Measurements from ENCODE around the gene SELENOS.
"Not testable (repeated sequence)": the region's sequence is repeated elsewhere in the genome, so short reads cannot be mapped to it uniquely, and the experiment has no call there.

Gene SELENOS

DNA sequence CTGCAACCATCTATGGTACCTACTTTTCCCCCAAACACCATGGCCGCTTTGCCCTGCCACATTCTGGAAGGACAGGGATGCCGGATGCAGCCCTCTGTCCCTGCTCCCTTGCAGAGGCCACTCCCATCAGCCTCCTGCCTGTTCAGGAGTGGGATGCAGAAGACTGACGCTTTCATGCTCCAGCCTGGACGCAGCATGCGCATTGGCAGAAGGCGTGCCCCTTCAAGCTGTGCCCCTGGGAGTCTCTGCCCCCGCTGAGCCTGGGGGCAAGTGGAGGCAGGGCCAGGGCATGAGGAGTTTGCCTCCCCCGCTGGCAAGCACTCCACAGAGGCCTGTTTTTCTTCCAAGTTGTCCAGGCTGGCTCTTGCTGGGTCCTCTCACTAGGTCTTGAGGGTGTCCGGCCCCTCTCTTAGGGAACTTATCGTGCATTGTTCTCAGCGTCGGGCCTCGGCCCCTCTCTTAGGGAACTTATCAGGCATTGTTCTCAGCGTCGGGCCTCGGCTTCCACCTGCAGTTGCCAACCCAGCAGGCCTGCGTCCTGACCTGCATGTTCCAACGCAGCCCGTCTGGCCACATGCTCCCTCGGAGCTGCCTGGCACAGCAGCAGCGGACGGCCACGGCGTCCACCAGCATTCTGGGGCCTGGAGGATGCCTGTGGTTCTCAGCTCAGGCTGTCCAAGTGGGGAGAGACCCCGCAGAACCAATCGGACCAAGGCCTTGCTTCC lies 32.3 kb upstream of the SELENOS start:
- no peak for DNase-seq

DNA sequence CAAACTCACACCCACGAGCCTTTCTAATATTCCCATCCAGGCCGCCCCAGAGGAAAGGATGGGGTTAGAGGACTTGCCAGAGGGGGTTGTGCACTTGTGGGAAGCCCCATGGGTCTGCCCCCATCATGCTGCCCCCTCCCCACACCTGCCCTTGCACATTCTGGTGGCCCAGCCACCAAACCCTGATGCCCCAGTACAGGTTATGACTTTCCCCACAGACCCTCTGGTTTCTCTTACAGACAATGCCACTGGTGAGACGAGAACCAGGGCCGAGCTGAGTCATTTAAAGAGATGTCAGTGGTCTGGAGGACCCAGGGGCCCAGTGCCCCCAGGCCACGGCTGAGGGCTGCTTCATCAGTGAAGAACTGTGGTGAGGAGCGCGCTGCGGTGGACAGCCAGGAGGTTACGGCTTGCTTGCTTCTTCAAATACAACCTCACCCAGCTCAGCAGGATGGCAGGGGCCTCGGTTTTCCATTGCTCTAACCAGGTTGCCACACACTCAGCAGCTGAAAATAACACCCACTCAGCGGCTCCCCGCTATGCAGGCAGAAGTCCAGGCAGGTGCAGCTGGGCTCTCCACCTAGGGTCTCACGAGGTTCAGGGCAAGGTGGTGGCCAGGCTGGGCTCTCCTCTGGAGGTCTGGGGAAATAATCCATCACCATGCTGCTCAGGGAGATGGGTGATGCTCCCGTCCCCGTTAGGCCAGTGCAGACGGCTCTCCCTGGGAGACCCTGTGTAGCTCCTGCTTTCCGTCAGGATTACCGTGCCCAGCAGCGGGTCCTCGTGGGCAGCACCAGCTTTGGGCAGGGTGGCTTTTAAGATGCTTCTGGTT lies 31.5 kb upstream of the SELENOS start:
- DNase-seq, result no peak

DNA sequence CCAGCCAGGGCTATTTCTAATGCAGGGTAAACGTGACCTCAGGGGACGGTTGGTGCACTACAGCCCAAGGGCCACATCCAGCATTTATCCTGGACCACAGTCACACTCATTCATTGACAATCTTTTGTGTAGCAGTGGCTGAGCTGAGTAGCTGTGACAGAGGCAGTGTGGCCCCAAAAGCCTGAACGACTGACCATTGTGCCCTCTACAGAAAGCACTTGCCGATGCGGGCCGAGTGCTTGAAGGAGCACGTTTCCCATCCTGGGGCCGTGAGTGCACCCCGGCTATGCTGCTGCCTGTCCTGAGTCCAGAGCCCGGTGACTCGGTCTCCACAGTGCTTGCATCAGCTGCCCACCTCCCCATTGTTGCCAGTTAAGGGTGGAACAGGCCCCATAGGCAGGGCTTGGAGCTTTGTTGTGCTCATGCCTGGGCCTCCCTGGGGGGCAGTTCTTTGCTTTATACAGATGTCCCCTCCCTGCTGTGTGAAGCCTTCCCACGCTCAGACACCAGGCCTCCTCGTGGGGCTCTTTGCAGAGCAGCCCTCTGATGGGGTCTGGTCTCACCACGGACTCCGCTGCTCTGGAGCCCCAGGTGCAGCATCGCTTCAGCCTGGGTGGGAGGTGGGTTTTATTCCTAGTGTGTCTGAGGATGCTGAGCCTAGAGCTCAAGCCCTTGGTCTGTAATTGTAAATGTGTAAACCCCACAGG lies 30.8 kb upstream of the SELENOS start:
- DNase-seq, result no peak

DNA sequence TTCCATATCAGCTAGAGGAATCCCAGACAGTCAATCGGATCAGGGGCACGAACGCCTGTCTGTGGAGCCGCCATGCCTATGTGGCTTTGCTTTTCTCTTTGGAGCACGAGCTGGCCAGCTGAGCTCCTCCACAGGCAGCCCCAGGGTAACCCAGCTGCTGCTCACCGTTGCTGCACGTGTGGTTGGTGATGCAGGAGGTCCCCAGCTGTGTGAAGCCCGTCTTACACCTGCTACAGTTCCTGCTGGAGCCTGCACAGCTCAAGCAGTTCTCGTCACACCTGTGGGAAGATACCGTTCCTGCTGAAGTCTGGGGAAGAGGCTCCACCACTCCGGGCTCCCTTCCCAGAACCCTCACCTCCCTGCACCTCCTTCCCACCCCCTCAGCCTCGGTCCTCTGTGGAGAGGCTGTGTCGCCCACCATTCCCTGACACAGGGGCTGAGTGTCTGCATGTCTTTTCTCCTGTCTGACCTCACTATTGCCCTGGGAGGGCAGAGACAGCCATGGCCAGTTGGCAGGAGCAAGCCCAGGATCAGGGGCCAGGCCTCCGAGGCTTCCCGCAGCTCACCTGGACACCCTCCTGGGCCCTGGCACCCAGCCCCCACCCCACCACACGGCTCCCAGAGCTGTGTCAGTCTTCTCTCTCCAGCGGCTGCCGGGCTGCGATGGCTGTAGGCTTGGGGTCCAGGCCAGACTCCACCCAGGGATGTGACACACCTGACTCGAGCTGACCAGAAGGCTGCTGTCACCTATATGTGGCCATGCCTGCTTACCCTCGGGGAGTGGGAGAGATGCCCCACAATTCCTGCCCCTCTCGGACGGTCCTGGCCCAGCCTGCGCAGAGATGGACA lies 30.0 kb upstream of the SELENOS start:
- no peak for DNase-seq

DNA sequence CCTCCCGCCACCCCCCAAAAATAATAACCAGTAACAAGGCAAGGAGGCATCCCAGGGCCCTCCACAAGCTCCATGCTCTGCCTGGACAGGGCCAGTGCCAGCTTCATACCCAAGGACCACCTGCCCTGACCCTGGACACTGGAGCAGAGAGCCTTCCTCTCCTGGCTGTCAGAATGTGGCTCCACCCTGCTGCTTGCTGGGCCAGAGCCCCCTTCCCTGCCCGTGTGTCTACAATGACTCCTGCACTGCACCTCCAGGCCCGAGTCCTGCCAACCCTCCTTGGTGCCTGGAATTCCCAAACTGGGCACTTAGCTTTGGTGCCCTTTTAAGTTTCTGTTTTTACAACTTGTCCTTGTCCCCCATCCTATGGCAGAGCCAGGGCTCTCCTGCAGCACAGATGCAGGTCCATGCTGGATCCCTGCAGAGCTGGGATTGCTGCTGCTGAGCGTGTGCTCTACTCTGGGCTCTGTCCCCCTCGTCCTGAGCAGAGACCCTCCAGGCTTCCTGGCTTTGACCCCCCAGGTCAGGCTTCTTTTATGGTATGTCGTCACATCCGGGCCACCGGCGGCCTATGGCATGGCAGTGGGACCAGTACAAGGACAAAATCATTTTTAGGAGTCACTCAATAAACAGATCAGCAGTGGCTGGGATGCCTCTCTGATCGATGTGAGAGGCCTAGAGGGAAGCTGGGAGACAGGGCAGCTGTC lies 29.2 kb upstream of the SELENOS start:
- no peak for DNase-seq

DNA sequence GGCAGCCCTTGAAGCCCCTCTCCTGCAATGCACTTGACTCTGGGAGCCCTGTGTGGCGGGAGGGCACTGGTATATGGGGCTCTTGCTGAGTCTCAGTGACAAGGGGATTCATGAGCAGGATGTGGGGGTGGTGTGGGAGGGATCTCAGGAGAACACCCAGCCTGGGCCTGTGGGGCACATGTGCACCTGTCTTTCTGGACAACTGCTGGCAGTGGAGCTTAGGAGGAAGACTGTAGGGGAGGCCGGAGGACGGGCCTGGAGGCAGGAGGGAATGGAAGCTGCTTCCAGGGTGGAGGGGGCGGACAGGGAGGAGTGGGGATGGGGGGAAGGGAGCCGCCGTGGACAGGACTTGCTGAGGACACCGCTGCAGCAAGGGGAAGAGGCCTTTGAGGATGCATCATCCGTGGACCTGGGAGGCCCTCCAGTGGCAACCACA lies 28.6 kb upstream of the SELENOS start:
- DNase-seq, result no peak

DNA sequence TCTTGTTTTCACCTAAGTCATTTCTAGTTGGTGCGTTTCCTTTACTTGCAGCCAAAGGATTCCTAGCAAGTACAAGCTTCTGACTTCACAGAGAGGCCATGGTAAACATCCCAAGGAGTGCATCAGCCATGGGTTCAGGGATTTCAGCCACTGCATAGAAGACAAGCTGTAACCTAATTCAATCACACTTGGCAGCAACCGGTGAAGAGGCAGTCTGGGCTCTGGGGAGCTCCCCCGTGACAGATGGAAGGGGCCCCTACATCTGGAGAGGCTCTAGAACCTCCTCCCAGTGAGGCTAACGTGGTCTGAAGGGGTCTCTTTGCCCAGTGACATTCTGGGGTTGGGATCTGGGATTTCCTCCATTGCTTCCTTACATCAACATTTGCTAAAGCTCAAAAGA lies 26.1 kb upstream of the SELENOS start:
- DNase-seq, result no peak

DNA sequence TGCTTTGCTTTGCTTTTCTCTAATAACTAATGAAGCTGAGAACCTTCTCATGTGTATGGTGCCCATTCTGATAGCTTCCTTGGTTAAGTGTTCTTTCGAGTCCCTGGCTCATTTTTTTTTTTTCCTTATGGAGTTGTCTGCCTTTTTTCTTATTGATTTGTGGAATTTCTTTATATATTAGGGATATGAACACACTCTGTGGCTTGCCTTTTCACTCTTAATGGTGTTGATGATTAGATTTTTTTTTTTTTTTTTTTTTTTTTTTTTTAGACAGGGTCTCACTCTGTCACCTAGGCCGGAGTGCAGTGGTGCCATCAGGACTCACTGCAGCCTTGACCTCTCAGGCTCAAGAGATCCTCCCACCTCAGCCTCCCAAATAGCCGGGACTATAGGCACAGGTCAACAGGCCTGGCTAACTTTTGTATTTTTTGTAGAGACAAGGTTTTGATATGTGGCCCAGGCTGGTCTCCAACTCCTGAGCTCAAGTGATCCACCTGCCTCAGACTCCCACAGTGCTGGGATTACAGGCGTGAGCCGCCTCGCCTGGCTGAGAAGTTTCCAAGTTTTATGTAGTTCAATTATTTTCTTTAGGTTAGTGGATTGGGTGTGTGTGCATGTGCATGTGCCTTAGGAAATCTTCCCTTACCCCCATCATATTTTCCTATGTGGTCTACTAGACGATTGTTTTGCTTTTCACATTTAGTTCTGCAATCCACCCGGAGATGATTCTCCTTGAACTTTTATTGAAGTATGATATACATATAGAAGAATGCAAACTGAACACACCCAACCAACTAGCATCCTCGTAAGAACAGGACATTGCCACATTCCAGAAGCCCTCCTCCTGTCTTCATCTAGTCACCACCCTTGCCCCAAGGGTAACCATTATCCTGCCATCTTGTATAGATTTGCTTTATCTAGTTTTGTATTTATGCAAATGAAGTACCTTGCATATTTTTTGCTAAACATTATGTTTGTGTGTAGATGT lies 19.4 kb upstream of the SELENOS start:
- DNase-seq, result no peak

DNA sequence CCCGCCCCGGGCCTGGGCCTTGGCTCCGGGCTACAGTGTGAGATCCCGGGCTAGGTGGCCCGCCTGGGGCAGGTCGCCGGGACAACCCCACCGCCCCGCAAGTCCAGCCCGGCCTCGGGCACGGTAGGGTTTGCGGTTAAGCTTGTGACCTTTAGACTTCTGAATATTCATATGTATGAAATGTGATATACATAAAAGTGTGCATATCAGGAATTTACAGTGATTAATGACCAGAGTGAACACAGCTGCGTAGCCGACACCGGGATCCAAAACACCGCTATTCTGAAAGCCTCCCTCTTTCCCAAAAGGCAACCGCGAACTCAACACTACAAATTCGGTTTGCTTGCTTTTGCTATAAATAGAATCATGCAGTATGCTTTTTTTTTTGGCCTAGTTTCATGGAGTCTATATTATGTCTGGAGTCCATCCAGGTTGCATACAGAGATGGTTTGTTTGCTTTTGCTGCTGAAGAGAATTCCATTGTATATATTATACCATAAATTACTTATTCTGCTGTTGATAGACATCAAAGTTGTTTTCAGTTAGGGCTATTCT lies 18.4 kb upstream of the SELENOS start:
- DNase-seq, result no peak

DNA sequence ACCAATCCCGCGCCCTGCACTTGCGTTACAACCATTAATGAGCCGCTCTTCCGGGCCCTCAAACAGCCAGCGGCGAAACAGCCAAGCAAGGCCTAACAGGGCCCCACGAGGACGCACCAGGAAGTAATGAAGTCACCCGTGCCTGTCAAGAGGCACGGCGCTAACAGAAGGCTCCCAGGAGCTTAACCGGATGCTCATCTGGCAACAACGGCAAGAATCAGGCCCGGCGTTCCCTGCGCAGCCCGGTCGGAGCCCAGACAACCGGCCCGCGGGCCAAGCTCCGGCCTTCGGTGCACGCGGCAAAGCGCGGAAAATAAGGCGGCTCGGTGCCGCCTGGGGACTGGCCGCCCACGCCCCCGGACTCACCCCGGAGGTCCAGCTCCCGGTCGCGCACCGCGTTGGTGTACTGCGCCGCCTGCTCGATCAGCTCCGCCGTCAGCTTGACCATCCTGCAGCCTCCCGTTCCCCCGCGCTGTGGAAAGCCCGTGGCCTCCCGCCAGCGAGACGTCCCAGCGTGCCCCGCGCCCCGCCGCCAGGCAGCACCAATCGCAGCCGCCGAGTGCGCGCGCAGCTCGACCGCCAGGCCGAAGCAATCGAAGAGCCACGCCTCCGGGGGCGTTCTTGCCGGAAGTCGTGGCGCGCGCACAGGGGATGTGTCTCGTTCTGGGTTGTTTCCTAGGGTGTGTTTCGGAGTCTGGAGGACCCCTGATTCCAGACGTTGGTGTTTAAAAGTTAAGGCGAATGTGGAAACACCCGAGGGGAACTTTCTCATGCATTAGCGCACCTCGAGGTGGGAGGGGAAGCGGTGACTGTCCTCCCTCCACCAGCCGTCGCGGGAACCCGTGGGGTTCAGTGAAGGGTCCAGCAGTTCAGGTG lies 17.7 kb upstream of the SELENOS start, which contains the start of gene SNRPA1:
Gene SNRPA1, minus strand, starts transcription at position 518 of the 876 bp plus-strand sequence. Its CDS starts 70 bp downstream, at position 448.
- peak; percentile 95 for DNase-seq

DNA sequence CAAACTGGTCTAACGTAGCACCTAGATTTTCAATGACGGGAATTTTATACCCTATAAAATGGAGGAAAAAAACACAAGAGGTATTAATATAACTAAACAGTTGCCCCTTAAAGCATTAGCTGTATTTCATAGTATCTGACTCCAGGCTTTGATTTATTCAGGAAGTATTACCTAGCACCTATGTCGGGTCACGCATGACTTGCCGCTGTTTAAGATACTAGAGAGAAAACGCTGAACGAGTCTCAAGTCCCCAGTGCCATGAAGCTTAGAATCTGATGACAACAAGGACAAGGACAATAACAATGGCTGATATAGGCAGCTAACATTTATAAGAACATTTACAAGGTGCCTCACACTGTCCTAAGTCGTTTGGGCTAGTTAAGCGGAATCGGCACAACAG lies 15.8 kb upstream of the SELENOS start:
- no peak for DNase-seq

DNA sequence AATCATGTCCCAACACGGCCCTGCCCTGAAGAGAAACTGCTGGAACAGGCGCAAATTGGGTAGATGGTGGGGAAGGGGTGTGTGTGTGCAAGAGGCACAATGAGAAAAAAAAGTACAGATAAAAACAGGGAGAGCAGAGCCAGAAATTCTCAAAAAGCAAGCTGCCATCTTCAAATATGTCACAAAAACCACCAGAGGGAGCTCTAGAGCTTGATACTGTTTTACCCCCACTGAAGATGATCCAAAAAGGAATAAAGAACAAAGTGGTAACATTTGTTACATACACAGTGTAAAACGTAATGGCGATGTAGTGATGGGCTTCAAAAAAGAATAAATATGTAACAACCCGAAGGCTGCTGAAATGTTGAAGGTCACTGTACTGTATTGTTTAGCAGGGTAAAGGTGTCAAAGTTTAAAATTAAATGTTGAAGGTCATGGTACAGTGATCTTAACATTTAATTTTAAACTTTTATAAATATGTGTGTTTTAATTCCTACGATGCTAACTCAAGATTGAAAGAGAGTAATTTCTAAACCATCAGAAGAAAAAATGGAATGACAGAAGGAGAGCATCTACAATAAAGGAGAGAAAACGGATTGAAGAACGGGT lies 11.7 kb upstream of the SELENOS start:
- DNase-seq, result no peak

DNA sequence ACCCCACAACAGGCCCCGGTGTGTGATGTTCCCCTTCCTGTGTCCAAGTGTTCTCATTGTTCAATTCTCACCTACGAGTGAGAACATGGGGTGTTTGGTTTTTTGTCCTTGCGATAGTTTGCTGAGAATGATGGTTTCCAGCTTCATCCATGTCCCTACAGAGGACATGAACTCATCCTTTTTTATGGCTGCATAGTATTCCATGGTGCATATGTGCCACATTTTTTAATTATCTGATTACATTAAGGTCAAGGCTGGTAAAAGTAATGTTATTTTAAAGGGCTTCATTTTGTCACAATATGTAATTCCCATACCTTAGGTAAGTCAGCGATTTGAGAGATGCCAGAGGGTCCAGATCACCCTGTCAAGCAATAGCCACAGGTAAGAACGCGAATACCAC lies 10.1 kb upstream of the SELENOS start:
- not testable (repeated sequence) for DNase-seq

DNA sequence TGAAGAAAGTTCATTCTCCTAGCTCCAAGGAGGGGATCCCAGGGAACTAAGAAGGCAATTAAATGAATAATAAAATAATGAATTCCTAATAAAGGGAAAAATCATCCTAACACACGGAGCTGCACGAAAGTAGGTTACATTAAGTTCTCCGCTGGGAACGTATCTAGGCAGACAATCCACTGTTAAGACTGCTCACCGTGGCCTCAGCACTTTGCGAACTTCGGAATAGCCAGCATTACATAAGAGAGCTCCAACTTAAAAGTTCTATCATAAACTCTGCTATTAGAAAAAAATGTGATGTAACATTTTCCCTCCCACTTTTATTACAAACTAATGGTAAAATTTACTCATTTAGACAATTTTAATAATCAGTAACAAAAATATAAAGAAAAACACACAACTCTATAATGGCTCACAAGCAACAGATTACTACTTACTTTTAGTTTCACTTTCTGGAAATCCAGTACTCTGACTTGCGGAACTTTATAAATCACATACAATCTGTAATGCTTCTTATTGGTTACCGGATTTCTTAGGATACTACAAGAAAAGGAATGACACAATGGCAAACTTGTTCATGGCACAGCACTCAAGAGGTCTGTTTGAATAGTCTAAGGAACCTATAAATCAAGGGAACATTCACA lies 9.3 kb upstream of the SELENOS start:
- no peak for DNase-seq

DNA sequence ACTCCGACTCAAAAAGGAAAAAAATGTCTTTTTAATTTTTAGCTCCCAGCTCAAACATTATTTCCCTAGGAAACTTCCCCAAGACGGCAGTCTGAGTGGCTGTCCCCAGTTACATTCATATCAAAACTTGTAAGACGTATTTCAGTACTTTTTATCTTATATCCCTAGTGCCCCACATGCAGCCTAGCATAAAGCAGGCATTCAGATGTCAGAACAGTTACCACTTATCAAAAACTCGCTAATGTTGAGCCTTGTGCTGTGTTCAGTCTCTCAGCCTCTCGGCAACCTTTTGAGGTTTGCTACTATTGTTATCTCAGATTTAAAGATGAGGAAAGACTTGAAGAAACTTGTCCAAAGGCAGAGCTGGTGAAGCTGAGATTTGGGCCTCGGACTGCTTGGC lies 6.6 kb upstream of the SELENOS start:
- no peak for DNase-seq

DNA sequence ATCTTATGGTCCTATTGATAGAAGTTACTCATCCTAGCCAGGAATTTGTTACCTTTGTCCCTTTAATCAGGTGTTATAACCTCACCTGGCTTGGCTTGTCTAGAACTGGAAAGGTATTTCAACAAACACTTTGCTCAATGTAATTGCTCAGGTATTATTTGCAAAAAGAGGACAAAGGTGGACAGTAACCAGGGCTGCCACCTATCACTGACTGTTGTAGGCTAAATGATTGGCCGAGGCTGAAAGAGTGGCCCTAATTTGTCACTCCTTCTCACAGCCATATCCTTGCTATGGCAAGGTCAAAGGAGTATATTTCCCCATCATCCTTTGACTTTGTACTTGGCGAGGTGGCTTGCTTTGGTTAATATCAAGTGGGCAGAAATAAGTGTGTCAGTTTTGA lies 2.7 kb upstream of the SELENOS start:
- no peak for DNase-seq

DNA sequence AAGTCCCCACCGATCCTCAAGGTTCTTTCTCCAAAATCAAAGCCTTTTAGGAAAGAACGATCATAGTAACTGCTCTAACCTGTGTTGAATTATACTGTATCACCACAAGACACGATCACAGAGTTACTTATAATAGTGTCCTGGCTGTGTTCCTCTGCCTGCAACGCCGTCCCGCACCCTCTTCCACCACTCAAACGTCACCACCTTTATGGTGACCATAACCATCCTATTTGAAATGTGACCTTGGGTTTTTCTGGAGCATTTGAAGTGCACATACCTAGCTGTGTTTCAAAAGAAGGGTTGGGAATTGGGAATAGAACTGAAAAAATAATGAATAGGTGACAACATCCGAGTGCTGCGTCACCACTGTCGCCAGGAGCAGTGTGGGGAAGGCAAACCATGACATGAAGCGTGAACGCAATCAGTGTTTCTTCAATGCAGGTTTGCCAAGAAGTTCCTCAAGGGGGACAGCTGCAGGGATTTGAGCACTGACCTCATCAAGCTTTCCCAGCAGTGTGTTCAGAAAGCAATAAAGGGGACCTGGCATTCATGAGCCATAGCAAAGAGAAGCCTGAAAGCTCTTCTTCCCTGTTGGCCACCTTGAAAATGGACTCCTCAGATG lies 769 bp upstream of the SELENOS start:
- no peak for DNase-seq

DNA sequence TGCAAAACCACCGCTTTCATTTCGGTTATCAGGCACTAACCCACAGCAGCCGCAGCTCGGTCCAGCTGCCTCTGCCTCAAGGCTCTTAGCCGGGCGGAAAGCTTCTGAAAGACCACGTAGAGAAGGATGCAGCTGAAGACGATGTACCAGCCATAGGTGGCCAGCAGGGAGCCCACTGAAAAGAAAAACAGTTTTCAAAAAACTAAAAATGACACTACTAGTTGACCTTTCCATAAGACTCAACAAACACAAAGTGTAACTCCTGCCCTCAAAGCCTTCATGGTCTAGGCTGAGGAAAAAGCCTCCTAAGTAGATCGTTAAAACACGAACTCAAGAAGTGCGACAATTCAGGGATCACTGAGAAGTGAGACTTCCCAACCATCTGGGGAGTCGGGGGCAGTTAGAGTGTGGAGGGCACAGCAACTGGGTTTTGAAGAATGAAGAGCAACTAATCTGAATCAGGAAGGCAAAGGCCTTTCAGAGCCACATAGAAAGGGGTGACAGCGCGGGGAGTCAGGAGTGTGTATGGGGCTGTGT lies 716 bp downstream of the SELENOS start:
- DNase-seq, result peak; percentile 25
